CD4-positive, alpha-beta T cell treated with Interferon gamma for 1 hour (primary cell): Measurements from ENCODE around the gene DCHS2.
"Not testable (repeated sequence)": the region's sequence is repeated elsewhere in the genome, so short reads cannot be mapped to it uniquely, and the experiment has no call there.

ENCODE experiments used
- DNase-seq: peaks from one replicate; pipeline ENCODE4 v3.0.0-alpha.2; 2020

Gene DCHS2

DNA sequence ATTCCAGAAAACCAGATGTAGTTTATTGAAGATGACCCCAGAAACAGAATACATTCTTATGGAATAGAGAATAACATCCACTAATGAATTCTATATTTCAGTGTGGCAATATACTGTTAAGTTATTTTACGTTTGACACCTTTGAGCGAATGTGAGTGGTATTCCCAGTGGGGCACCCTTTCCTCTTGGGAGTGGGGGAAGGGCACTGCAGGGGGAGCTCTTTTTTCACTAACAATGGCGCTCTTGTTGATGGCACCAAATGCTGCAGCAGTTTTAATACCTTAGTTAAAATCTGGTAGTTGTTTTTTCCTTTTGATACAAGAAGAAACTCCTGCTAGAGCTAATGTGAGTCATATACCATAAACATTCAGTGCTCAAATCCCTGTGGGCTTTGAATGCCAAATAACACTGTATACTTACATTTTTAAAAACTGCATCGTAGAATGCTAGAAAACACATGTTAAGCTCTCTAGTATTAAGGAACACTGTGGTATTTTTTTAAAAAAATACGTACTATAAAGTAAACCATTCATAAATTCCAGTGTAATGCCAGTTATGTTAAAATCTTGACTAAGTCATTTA is 178.5 kb downstream of the DCHS2 start:
- DNase-seq, result no peak

DNA sequence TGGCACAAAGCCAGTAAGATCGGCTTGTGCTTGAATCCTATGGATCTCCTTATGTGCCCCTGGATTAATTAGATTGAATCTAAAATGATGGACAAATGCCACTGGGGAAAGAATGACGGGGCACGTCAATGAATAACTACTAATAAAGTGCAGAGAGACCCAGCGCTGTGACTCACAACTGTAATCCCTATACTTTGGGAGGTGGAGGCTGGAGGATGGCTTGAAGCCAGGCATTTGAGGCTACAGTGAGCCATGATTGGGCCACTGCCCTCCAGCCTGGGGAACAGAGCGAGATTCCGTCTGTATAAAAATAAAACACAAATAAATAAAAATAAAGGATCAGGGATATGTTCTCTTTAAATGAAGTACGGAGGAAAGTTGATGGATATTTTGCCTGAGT is 179.4 kb downstream of the DCHS2 start:
- no peak for DNase-seq

DNA sequence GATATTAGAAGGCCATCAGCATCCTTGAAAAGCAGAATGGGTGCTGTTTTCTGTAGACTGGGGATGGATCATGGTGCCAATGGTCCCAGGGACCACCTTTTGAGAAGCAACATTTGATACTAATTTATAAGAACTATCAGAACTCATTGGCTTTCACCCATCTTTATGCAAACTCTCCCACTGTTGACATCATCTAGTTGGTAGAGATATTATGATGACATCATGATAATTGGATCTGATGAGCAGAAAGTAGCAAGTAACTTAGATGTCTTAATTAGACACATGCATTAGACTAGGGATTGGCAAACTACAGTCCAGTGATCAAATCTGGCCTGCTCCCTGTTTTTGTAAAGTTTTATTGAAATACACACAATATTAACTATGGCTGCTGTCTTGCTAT is 181.0 kb downstream of the DCHS2 start:
- DNase-seq, result no peak

DNA sequence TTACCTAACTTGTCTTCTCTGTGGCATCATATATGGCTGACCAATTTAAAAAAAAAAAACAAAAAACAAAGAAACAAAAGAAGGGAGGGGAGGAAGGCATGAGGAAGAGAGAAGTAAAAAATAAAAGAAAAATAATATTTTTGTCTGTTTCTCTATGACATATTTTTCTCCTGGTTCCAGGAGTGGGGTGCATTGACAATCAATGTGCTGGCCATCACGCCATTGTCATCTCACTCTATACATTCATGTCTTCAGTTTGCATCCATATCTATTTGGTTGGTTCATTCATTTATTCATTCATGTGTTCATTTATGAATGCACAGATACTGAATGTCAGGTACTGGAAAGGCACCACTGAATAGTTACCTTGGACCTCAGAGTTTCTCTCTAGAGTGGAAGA is 183.4 kb downstream of the DCHS2 start:
- no peak for DNase-seq

DNA sequence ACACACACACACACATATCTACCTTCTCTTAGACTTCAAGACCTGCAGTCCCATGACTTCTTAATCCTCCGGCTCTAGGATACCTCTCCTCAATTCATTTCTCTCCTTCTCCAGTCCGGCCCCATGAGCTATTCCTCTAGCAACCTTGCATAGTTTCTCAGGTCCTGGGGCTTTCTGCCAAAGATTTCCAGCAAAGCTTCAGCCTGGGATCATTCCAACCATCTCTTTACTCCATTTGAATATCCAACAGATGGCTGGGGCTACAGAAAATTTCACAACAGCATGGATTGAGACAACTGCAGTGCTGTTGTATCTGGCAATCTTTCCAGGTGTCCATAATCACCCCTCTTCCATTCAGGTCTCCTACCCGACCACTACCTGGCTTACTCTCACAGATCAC is 184.1 kb downstream of the DCHS2 start:
- no peak for DNase-seq

DNA sequence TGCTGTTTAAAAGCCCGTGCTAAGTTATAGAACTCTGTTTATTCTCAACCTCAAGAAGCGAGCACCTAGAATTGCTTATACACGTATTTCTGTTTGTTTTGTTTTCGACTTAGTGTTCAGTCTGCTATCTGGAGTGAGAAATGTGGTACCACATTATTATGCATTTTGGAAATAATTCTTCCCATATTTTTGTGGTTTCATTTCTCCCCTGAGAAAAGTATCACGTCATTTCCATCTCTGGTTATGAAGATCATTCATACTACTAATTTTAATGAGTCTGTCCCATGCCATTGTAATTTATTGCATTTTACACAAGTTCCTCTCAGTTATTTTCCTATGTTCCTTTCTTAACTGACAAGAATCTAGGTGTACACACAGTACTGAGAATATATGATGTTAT is 186.0 kb downstream of the DCHS2 start:
- DNase-seq, result no peak

DNA sequence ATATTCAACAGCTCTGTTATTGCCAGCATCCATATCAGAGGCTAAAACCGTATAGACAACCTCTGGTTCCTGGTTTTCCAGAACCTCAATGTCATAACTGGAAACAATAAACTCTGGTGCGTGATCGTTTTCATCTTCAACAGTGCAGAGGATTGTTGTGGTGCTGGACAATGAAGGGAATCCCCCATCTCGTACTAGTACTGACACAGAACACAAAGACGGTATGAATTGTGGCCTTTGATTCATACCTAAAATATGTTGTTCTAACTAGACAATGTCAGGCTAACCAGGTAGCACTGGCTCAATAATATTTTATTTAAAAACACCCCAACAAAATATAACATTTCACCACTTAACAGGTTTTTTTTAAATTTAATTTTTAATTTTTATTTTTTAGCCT is 186.9 kb downstream of the DCHS2 start:
- DNase-seq, result no peak

DNA sequence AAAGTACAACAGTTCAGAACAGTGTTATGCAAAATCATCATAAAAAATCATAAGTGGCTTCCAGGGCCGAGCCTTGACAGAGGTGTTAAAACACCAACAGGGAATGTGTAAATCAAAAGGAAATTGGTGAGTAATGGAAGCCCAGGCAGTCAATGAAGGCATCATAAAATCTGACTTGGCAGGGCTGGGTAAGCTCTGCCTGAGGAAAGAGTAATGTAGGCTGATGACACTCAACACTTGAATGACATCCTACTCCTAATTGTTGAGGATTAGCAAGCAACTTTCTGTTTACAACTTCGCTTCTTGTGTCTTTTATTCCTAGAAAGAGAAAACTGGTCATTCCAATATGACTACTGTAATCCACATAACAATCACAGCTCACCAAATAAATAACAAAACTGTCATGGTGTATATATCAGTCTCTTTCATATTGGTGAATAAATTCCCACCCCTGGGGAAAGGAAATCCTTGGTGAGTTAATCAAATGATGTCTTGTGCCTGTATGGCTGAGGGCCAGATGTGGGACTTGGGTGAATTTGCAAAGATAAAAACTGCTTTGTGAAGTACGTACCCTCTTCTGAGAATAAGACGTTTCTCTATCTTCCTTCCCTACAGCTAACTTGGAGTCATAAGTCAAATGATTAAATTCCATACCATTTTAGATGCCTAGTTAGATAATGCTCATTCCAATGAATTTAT is 196.8 kb downstream of the DCHS2 start:
- DNase-seq, result no peak

DNA sequence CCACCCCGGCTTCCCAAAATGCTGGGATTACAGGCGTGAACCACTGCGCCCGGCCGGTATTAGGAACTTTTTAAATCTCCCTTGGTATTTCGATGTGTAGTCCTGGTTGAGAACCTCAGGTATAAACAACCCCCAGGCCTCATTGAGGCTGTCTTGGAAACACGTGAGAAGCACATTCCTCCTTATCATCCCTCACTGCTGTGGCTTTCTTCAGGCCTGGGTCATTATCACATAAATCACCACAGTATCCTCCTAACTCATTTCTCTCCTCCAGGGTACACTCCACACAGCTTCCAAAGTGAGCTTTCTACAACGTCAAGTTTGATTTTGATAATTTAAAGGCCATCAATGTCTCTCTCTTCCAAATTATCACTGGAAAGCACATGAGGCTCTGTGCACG is 198.2 kb downstream of the DCHS2 start:
- no peak for DNase-seq

DNA sequence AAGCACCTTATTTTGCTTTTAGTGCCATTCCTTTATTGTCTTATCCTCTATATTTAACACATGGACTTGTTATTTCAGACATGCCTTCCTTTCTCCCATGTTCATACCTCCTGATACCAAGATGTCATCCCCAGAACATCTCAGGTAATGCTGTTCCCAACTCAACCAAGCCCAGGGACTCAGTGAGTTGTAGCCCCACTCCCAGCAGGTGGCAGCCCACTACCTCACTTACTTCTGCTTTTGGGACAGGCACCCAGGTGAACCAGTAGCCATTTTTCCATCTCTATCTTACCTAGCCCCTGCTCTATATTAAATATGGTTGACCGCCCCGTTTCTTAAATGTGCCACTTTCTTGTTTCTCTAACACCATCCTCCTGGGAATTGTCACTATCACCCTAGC is 199.0 kb downstream of the DCHS2 start:
- no peak for DNase-seq

DNA sequence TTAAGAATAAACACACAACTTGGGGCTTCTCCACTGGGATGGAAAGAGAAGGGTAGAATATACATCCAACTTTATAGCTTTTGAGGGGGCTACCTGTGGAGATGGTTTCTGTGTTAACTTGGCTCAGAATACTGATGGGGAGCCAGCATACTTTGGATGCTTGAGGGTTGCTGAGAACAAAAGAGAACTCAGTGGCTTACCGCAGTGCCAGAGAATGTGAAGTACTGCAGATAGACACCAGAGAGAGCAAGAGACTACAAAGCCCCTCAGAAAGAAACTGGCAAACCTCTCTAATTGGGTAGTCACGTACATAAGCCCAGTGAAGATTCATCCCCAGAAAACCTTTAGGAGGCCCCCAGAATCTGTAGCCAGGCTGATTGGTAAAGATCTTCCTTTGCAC is 214.4 kb downstream of the DCHS2 start:
- DNase-seq, result no peak

DNA sequence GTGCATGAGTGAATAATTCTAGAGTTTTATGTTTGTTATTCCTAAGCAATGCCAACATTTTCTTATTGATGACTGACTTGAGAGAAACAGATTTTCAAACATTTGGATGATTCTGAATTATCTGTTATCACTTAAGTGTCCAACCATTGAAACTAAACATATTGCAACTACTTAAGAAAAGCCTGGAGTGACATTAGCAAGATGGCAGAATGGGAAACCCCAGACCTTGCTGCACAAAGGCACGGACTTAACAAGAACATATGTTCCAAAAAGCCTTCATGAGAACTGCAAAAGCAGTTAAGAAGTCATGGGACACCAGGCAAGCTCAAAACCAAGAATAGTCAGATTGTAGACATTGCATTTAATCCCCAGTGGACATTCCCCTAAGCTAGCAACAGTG is 215.1 kb downstream of the DCHS2 start:
- no peak for DNase-seq

DNA sequence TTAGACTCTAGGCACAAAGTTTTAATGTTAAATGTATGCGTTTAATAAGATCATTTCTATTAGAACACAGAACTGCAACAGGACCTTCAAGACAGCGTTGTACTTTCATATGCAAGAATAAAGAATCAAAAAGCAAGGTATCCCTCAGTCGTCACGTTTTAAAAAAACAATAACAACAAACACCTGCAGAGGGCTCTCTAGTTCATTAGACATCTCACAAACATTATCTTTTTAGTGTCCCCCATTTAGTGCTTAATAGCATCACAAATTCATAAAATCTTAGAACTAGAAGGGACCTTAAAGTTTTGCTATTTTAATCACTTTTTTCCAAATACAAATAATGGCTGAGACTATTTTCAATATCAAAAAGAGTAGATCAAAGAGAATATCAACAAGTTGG is 236.6 kb downstream of the DCHS2 start:
- DNase-seq, result no peak

DNA sequence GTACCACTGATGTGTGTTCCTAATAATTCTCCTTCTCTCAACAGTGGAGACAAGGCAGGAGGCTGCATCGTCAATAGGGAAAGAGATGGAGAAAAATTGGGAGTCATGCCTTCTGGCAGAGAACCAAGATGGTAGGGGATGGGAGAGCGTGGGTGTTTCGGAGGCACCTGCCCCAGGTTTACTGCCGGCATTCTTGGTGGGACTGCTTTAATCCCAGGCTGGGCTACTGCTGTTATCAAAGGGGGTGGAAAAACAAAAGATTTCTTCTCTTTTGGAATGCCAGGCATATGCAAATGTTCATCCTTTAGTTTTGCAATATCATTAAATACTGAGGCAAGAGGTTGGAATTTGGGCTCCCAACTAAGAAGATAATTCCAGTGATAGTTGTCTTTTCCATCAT is 257.0 kb downstream of the DCHS2 start:
- DNase-seq, result no peak

DNA sequence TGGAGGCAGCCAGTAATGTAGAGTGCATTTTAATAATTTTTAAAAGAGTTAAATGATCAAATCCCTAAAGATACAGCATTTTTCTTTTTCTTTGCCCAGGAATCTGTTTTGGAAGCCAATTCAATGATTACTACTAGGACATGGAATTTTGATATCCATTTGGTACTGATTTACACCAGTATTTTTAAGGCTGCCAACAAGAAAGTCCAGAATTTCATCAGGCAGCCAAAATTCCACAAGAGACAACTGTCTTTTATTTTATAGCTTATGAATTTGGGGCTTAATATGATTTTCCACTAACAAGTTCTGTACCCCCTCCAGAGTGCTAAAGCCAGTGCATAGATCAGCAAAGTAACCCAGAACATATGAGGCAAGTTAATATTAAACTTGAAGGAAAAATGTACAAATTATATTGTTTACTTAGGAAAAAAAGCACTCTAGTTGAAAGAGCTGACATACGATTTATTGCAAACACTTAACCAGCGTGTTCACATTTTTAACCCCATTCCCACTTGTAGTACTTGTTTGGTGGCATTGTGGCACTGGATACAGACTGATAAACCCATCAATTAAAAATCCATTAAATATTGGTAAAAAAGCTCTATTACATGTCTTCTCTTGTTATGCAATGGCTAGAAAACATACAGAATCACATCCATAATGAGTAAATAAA is 259.7 kb downstream of the DCHS2 start:
- DNase-seq, result no peak

DNA sequence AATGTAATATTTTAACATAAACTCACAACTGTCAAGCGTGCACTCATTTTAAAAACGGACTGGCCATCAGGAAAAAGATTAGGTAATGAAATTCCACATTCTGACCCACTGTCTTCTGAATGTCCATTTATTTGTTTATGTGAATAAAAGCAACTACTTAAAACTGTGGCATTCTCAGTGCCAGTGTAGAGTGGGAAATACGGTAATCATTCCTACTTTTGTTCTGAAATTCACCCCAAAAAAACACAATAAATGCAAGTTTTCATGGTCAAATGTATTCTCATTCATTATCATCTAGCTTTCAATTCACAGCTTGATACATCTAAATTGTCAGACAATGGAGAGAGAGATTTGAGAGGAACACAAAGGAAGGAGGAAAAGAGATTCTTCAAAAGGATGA is 260.9 kb downstream of the DCHS2 start:
- no peak for DNase-seq

DNA sequence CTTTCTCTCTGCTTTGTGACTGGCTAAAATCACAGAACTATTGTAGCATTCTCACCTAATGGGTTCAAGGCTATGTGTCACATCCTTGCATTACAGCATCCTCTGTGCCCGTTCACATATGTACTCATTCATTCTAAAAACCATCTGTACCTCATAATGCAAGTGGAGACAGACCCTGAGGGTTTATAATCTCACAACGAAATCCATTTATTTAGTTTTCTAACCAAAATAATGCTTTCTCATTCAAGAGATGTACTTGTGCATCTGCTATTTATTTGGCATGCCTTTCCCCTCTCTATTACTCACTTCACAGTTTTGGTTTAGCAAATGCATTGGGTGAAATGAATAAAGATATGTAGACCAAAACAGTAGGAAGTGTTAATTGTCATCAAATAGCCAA is 261.5 kb downstream of the DCHS2 start:
- no peak for DNase-seq

DNA sequence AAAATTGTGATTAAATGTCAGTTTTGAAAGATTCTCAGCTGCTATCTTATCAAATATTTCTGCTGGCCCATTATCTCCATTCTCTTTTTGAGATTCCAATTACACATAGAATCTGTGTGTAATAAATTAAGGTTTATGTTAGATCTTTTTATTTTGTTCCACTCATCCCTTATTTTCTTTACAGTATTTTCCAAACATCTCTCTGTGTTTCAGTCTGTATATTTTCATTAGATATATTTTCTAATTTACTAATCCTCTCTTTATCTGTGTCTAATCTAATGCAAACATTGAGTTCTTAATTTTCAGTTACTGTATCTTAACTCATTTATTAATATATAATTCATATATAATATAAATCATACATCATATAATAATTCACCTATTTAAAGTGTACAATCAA is 268.7 kb downstream of the DCHS2 start:
- no peak for DNase-seq

DNA sequence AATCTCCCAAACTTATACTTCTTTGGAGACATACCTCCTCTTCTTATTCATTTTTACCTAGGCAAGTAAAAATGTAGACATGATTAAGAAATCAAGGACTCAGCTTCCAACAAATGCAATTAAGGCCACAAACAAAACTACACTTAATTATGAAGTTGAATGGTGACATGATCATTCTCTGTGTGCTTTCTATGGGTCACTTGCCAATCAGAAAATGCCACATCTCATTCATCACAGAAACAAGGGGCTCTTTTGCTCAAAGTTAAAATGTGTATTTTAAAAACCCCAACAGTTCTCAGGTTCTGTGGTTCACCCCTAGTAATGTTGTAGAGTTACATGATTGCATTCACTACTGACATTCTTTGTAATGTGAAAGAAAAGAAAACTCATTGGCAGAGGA is 273.5 kb downstream of the DCHS2 start:
- no peak for DNase-seq

DNA sequence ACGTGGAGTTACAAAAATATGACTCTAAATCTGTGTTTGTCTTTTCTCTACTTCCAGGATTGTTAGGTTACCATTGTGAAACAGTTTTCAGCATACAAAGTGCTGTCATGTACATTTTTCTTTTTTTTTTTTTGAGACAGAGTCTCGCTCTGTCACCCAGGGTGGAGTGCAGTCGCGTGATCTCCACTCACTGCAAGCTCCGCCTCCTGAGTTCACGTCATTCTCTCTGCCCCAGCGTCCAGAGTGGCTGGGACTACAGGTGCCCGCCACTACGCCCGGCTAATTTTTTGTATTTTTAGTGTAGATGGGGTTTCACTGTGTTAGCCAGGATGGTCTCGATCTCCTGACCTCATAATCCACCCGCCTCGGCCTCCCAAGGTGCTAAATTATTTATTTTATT is 274.2 kb downstream of the DCHS2 start:
- not testable (repeated sequence) for DNase-seq

DNA sequence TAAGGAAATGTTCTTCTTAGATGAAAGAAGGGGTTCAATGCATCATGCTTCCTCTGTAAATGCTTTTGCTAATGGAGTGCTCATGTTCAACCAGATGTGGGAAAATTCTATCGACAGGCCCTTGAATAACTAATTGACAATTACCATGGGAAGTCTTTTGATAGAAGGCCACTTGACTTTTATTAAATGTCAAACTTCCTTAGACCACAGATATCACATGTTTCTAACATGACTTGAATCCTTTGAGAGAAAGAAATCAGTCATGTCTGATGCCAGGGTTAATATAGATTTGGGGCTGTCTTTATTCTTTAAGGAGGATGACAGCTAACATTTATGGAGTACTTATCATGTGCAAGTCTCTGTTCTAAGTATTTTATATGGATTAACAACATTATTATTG is 280.1 kb downstream of the DCHS2 start:
- DNase-seq, result no peak

DNA sequence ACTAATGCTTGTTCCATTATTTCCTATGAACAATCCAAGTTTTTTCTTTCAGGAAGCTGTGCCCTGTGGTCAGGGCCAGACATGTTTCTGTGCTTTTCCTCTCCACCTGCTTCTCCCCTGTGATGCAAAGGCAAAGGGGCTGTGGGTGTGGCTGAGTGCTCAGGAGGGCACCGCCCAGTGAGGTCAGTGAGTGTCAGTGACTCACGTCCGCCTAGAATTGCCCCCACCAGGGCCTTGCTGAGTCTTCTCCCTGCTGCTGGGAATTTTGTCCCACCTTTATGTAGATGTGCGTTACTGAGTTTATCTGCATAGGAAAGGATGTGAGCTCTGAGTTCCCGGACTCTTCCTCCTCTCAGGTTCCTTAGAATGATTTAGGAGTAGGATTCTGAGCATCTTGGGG is 283.2 kb downstream of the DCHS2 start:
- DNase-seq, result no peak

DNA sequence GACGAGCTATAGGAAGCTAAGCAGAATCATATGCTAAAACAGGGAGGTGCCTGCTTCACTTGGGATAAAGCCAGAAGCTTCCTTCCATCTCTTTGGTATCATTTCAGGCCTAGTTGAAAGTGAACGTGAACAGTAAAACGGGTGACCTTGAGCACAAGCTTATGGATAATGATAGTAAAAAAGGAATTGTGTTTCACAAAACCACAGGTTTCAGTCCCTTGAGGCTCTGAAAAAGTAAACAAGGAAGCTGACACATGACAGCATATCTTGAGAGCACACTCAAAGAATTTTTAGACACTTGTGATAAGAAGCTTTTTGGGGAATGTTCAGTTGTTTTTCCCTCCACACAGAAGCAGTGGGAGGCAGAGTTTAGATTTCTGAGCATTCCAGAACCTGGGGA is 286.1 kb downstream of the DCHS2 start:
- no peak for DNase-seq

DNA sequence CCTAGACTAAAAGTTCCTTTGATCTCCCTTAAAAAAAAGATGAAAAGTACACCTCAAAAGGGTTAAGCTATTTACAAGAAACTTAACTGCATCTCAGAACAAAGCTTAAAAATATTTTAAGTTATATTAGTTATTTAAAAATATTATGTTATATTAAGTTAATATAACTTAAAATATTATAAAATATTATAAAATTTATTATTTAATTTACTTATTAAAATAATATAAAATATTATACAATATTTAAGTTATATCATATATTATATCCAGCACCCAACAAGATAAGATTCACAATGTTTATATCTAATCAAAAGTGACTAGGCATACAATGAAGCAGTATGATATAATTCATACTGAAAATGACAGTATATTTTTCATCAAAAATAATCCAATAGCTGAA is 296.9 kb downstream of the DCHS2 start:
- no peak for DNase-seq

DNA sequence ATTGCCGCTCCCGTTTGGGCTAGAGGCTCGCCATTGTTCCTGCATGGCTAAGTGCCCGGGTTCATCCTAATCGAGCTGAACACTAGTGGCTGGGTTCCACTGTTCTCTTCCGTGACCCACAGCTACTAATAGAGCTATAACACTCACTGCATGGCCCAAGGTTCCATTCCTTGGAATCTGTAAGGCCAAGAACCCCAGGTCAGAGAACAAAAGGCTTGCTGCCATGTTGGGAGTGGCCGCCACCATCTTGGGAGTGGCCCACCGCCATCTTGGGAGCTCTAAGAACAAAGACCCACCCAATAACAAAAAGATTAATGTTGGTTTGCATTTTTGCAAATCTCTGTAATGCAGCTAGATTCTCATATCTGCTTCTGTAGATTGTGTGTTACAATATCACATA is 299.0 kb downstream of the DCHS2 start:
- no peak for DNase-seq
